Adipocyte (in vitro differentiated cells): Measurements from ENCODE around the gene ABCB7.
"Not testable (repeated sequence)": the region's sequence is repeated elsewhere in the genome, so short reads cannot be mapped to it uniquely, and the experiment has no call there.

Experiments
- DNase-seq: peaks from one replicate; pipeline ENCODE4 v3.0.0-alpha.2; 2015; ENCODE audit warnings: low read depth
- H3K27me3 ChIP-seq: replicated peaks from 2 replicates; pipeline ENCODE4 v1.7.0; 2013; ENCODE audit warnings: mild to moderate bottlenecking, low read length, moderate library complexity; ENCODE audit not compliant: control insufficient read depth, insufficient read depth
- H3K36me3 ChIP-seq: 2 replicates; pipeline ENCODE4 v1.7.0; 2013; ENCODE audit warnings: low read length, mild to moderate bottlenecking, moderate library complexity; ENCODE audit not compliant: control insufficient read depth, insufficient read depth, severe bottlenecking
- H3K4me1 ChIP-seq: 2 replicates; pipeline ENCODE4 v1.7.0; 2013; ENCODE audit warnings: mild to moderate bottlenecking, low read length, moderate library complexity; ENCODE audit not compliant: control insufficient read depth, insufficient read depth
- H3K4me3 ChIP-seq: 2 replicates; pipeline ENCODE4 v1.7.0; 2013; ENCODE audit warnings: mild to moderate bottlenecking, low read length, moderate library complexity
- H3K9ac ChIP-seq: 2 replicates; pipeline ENCODE4 v1.7.0; 2013; ENCODE audit warnings: mild to moderate bottlenecking, low read length, moderate library complexity
- H3K9me3 ChIP-seq: 2 replicates; pipeline ENCODE4 v1.7.0; 2013; ENCODE audit warnings: mild to moderate bottlenecking, low read length, moderate library complexity; ENCODE audit not compliant: control insufficient read depth

ABCB7 gene

GRCh38 chrX:75149654-75150053 lies 6.4 kb downstream of the ABCB7 start:
- peaks cover 8% of the 10 kb centered on the region for H3K9me3 ChIP-seq
- peaks cover 3% of the 10 kb centered on the region for H3K27me3 ChIP-seq
- H3K4me1 ChIP-seq: no peaks in the 10 kb centered on the region
- H3K4me3 ChIP-seq: no peak overlapping the region
- no peaks in the 10 kb centered on the region for H3K36me3 ChIP-seq
- no peak for DNase-seq
- no peak overlapping the region for H3K9ac ChIP-seq

GRCh38 chrX:75132672-75133071 lies 23.4 kb downstream of the ABCB7 start:
- DNase-seq: no peak

GRCh38 chrX:75131973-75132627 lies 24.0 kb downstream of the ABCB7 start:
- Histone ChIP-seq H3K4me3 (no peak overlapping the region), H3K9ac (no peak overlapping the region), H3K27me3 (no peaks in the 10 kb centered on the region), H3K4me1 (no peaks in the 10 kb centered on the region), H3K9me3 (peaks cover 16% of the 10 kb centered on the region), H3K36me3 (no peaks in the 10 kb centered on the region)
- DNase-seq: no peak

More at GRCh38 chrX:75132672-75133071, 23.4 kb downstream of the ABCB7 start:
- Histone ChIP-seq H3K9me3 (peaks cover 18% of the 10 kb centered on the region), H3K9ac (no peak overlapping the region), H3K4me1 (no peaks in the 10 kb centered on the region), H3K36me3 (no peaks in the 10 kb centered on the region), H3K4me3 (no peak overlapping the region), H3K27me3 (no peaks in the 10 kb centered on the region)

- H3K36me3 ChIP-seq, H3K9ac ChIP-seq, DNase-seq, H3K4me3 ChIP-seq, H3K4me1 ChIP-seq, H3K9me3 ChIP-seq, H3K27me3 ChIP-seq: not testable (repeated sequence)
Observed at GRCh38 chrX:75129069-75129468, 27.0 kb downstream of the ABCB7 start.

GRCh38 chrX:75118296-75118695 lies 37.8 kb downstream of the ABCB7 start:
- H3K9ac ChIP-seq: no peak overlapping the region
- H3K27me3 ChIP-seq: peaks cover 5% of the 10 kb centered on the region
- DNase-seq: peak; percentile 1
- no peaks in the 10 kb centered on the region for H3K4me1 ChIP-seq
- no peak overlapping the region for H3K4me3 ChIP-seq
- peaks cover 4% of the 10 kb centered on the region for H3K9me3 ChIP-seq
- no peaks in the 10 kb centered on the region for H3K36me3 ChIP-seq

GRCh38 chrX:75115707-75116413 lies 40.2 kb downstream of the ABCB7 start:
- peaks cover 6% of the 10 kb centered on the region for H3K27me3 ChIP-seq
- peaks cover under 1% of the 10 kb centered on the region for H3K36me3 ChIP-seq
- DNase-seq: no peak
- H3K9me3 ChIP-seq: peaks cover 4% of the 10 kb centered on the region
- H3K4me1 ChIP-seq: no peaks in the 10 kb centered on the region
- no peak overlapping the region for H3K9ac ChIP-seq
- H3K4me3 ChIP-seq: no peak overlapping the region

GRCh38 chrX:75114638-75115037 lies 41.4 kb downstream of the ABCB7 start:
- Histone ChIP-seq H3K4me1 (no peaks in the 10 kb centered on the region), H3K27me3 (peaks cover 6% of the 10 kb centered on the region), H3K9ac (no peak overlapping the region)

GRCh38 chrX:75113664-75114063 lies 42.4 kb downstream of the ABCB7 start:
- Histone ChIP-seq H3K9ac (no peak overlapping the region), H3K4me1 (no peaks in the 10 kb centered on the region), H3K9me3 (no peaks in the 10 kb centered on the region), H3K27me3 (peaks cover 6% of the 10 kb centered on the region), H3K36me3 (peaks cover 3% of the 10 kb centered on the region), H3K4me3 (no peak overlapping the region)
- no peak for DNase-seq

More at GRCh38 chrX:75114638-75115037, 41.4 kb downstream of the ABCB7 start:
- H3K4me3 ChIP-seq: no peak overlapping the region
- H3K36me3 ChIP-seq: peaks cover 3% of the 10 kb centered on the region
- H3K9me3 ChIP-seq: peaks cover under 1% of the 10 kb centered on the region
- no peak for DNase-seq

GRCh38 chrX:75107863-75108509 lies 48.1 kb downstream of the ABCB7 start:
- no peak overlapping the region for H3K4me3 ChIP-seq
- no peaks in the 10 kb centered on the region for H3K4me1 ChIP-seq
- H3K9ac ChIP-seq: no peak overlapping the region
- peaks cover 4% of the 10 kb centered on the region for H3K9me3 ChIP-seq
- H3K27me3 ChIP-seq: no peaks in the 10 kb centered on the region
- peaks cover 3% of the 10 kb centered on the region for H3K36me3 ChIP-seq
- no peak for DNase-seq

GRCh38 chrX:75106772-75107171 lies 49.3 kb downstream of the ABCB7 start:
- H3K9me3 ChIP-seq: peaks cover 4% of the 10 kb centered on the region
- no peaks in the 10 kb centered on the region for H3K4me1 ChIP-seq
- no peak for DNase-seq
- H3K9ac ChIP-seq: no peak overlapping the region
- peaks cover 3% of the 10 kb centered on the region for H3K36me3 ChIP-seq
- H3K27me3 ChIP-seq: no peaks in the 10 kb centered on the region
- H3K4me3 ChIP-seq: no peak overlapping the region

GRCh38 chrX:75096331-75096730 lies 59.8 kb downstream of the ABCB7 start:
- Histone ChIP-seq H3K27me3 (peaks cover 6% of the 10 kb centered on the region), H3K4me3 (no peak overlapping the region), H3K9me3 (no peaks in the 10 kb centered on the region), H3K36me3 (no peaks in the 10 kb centered on the region), H3K9ac (no peak overlapping the region), H3K4me1 (no peaks in the 10 kb centered on the region)
- DNase-seq: no peak
